ENCODE measurements around the gene SEC16B.

The SEC16B gene

DNA sequence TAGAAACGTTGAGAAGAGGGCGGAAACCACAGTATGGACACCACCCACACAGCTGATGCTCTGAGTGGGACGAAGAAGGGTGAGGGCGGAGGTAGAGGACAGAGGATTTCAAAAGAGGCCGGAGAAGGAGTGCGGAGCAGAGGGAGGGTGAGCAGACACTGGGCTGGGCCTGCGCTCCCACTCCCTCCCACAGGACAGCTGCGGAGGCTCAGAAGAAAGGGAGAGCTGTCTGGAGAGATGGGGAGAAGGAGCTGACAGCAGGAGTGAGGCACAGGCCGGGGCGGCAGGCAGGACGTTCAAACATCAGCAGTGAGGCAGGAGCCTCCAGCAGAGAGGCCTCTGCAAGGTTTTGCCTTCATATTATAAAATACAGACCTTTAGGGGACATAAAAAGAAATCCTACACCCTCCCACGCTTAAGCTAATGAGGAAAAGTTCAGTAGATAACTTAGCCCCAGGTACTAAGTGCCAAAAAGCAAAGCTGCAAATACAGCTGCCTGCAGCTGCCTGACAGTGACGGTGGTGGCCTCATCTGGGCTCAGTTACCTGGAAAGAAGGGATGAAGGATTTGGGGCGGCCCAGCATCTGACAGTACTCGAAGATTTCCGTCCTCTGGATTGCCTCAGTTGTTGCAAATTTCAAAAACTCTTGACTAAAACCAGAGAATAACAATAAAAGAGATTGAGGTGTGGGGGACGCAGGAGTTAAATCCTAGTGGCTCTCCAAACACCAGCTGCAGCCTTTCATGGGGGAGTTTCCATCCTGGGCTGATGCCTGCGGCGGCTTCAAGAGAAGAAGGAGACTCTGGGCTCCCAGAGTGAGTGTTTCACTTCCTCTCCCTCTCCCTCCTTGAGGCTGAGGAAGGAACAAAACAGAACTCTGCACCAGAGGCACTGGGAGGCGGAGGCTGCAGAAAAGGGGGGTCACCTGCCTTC, 25.6 kb downstream of the SEC16B start:
- TF ChIP-seq ZNF10 (tag by site-specific recombination; IDR thresholded peaks at IDR 0.05) (no peak), EGR2 (tag by site-specific recombination; IDR thresholded peaks at IDR 0.05; ENCODE audit: low read depth) (peak; percentile 97), ZNF629 (tag by site-specific recombination; IDR thresholded peaks at IDR 0.05) (no peak), SCRT1 (tag by site-specific recombination; IDR thresholded peaks at IDR 0.05; ENCODE audit: borderline replicate concordance) (no peak), ZFHX2 (tag by site-specific recombination; conservative IDR thresholded peaks at IDR 0.05) (peak; percentile 90), ZNF558 (tag by site-specific recombination; IDR thresholded peaks at IDR 0.05) (no peak), ZNF37A (tag by site-specific recombination; IDR thresholded peaks at IDR 0.05) (no peak)
- TF ChIP-seq, protein P1, sequence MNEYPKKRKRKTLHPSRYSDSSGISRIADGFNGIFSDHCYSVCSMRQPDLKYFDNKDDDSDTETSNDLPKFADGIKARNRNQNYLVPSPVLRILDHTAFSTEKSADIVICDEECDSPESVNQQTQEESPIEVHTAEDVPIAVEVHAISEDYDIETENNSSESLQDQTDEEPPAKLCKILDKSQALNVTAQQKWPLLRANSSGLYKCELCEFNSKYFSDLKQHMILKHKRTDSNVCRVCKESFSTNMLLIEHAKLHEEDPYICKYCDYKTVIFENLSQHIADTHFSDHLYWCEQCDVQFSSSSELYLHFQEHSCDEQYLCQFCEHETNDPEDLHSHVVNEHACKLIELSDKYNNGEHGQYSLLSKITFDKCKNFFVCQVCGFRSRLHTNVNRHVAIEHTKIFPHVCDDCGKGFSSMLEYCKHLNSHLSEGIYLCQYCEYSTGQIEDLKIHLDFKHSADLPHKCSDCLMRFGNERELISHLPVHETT (tag by site-specific recombination; IDR thresholded peaks at IDR 0.05), result no peak
- TF ChIP-seq, protein P2, sequence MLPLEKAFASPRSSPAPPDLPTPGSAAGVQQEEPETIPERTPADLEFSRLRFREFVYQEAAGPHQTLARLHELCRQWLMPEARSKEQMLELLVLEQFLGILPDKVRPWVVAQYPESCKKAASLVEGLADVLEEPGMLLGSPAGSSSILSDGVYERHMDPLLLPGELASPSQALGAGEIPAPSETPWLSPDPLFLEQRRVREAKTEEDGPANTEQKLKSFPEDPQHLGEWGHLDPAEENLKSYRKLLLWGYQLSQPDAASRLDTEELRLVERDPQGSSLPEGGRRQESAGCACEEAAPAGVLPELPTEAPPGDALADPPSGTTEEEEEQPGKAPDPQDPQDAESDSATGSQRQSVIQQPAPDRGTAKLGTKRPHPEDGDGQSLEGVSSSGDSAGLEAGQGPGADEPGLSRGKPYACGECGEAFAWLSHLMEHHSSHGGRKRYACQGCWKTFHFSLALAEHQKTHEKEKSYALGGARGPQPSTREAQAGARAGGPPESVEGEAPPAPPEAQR (tag by site-specific recombination; IDR thresholded peaks at IDR 0.05), result no peak
- no peak overlapping the region for H3K27ac ChIP-seq (ENCODE audit: extremely low read depth, low read depth, low read length)
- H3K9me3 ChIP-seq (ENCODE audit: control insufficient read depth, insufficient read depth, low read depth, low read length), result no peaks in the 10 kb centered on the region
- CTCF ChIA-PET, result interaction anchor here (2.2 to 3.9 kb wide), 2 partner anchors 8 to 1046 kb away, joined by 24 to 42 read pairs; no protein-coding TSS in a partner anchor
- POLR2A ChIA-PET, result no interaction called here
- no peaks in the 10 kb centered on the region for H3K36me3 ChIP-seq (ENCODE audit: control insufficient read depth in 2 of 2, insufficient read depth in 1 of 2, low read length in 2 of 2)
- H3K4me3 ChIP-seq (ENCODE audit: low read depth, low read length), result no peak overlapping the region
- no peaks in the 10 kb centered on the region for H3K4me1 ChIP-seq (ENCODE audit: control insufficient read depth, insufficient read depth, low read length)

DNA sequence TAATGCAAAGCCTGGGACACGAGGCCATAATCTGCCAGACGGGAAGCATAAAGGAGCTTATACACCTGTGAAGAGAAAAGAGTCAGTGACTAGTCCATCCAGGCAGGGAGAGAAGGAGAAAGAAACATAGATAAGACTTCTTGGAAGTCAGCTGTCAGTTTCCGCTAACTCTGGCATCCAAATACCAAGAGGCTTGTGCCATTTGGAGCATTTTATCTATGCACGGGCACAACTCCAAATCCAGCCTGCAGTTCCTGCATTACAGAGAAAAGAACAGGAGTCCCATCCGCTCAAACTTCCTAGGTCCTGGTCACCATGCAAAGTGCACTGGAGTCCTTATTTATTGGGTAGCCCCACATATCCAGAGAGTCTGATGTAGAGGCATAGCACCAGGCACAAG, 27.9 kb downstream of the SEC16B start:
- Histone ChIP-seq H3K36me3 (ENCODE audit: control insufficient read depth in 2 of 2, insufficient read depth in 1 of 2, low read length in 2 of 2) (no peaks in the 10 kb centered on the region), H3K4me1 (ENCODE audit: control insufficient read depth, insufficient read depth, low read length) (no peaks in the 10 kb centered on the region), H3K27ac (ENCODE audit: extremely low read depth, low read depth, low read length) (no peak overlapping the region), H3K4me3 (ENCODE audit: low read depth, low read length) (no peak overlapping the region), H3K9me3 (ENCODE audit: control insufficient read depth, insufficient read depth, low read depth, low read length) (no peaks in the 10 kb centered on the region)
- ChIA-PET POLR2A (no interaction called here), CTCF (interaction anchor here (1.0 to 1.1 kb wide), 3 partner anchors 12 to 1044 kb away, joined by 3 to 6 read pairs (median 5); no protein-coding TSS in a partner anchor)
- no peak for TF ChIP-seq ZNF169 (tag by site-specific recombination; IDR thresholded peaks at IDR 0.05)
- no peak for TF ChIP-seq ZNF274 (IDR thresholded peaks at IDR 0.05; ENCODE audit: low read length)
- no peak for TF ChIP-seq ZNF274 (tag by site-specific recombination; IDR thresholded peaks at IDR 0.05; ENCODE audit: borderline replicate concordance)
- TF ChIP-seq ZNF175 (tag by site-specific recombination; IDR thresholded peaks at IDR 0.05), result no peak
- TF ChIP-seq, protein P3, sequence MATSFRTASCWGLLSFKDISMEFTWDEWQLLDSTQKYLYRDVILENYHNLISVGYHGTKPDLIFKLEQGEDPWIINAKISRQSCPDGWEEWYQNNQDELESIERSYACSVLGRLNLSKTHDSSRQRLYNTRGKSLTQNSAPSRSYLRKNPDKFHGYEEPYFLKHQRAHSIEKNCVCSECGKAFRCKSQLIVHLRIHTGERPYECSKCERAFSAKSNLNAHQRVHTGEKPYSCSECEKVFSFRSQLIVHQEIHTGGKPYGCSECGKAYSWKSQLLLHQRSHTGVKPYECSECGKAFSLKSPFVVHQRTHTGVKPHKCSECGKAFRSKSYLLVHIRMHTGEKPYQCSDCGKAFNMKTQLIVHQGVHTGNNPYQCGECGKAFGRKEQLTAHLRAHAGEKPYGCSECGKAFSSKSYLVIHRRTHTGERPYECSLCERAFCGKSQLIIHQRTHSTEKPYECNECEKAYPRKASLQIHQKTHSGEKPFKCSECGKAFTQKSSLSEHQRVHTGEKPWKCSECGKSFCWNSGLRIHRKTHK (tag by site-specific recombination; IDR thresholded peaks at IDR 0.05), result no peak
- no peak for TF ChIP-seq ZNF626 (tag by site-specific recombination; IDR thresholded peaks at IDR 0.05)
- TF ChIP-seq GLIS2 (tag by site-specific recombination; IDR thresholded peaks at IDR 0.05), result no peak

DNA sequence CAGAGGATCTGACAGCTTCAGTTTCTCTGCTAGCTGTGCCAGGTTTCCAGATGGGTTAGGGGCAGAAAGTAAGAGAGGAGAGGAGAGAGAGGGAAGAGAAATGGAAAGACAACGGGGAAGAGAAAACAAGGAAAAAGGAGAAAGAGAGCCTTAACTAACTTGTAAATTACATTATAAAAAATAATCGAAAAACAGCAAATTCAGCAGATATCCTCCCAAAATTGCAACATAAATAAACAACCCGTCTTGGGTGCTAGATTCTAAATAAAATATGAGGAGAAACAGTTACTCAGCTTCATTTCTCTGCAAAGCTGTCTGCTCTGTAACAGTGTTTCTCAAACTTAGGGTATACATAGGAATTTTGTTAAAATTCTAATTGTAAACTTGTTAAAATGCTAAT, 29.2 kb downstream of the SEC16B start:
- POLR2A ChIA-PET, result no interaction called here
- Histone ChIP-seq H3K36me3 (ENCODE audit: control insufficient read depth in 2 of 2, insufficient read depth in 1 of 2, low read length in 2 of 2) (no peaks in the 10 kb centered on the region), H3K27ac (ENCODE audit: extremely low read depth, low read depth, low read length) (no peak overlapping the region), H3K4me1 (ENCODE audit: control insufficient read depth, insufficient read depth, low read length) (no peaks in the 10 kb centered on the region), H3K9me3 (ENCODE audit: control insufficient read depth, insufficient read depth, low read depth, low read length) (no peaks in the 10 kb centered on the region), H3K4me3 (ENCODE audit: low read depth, low read length) (no peak overlapping the region)
- CTCF ChIA-PET, result interaction anchor here (0.6 to 1.4 kb wide), 4 partner anchors 15 to 1042 kb away, joined by 3 to 6 read pairs (median 4); partner anchors contain the start of gene ASTN1
- no peak for TF ChIP-seq ZBTB48 (tag by site-specific recombination; IDR thresholded peaks at IDR 0.05)

Measured in HEK293 (cell line).